ENCODE data around the gene SASH1. TPM values are rescaled to one million over a fixed set of nuclear protein-coding genes. Genes with fewer than 3 reads are reported as not detected.
A peak's percentile ranks its signal among the peaks of the same experiment; 100 is the strongest.

SASH1 gene
- total RNA-seq, 1 donor: 71.7 TPM

GRCh38 chr6:148502083-148502772 lies 159.6 kb downstream of the SASH1 start:
- Histone ChIP-seq H3K36me3 (ENCODE audit: insufficient read depth, low read length) (no peaks in the 10 kb centered on the region), H3K27ac (ENCODE audit: low read depth, low read length) (peak overlapping the region; percentile 99), H3K4me3 (ENCODE audit: insufficient read depth, low read length) (peak overlapping the region; percentile 31), H3K4me1 (ENCODE audit: insufficient read depth, low read length) (peaks cover 56% of the 10 kb centered on the region), H3K79me2 (ENCODE audit: insufficient read depth, low read length) (peaks cover 20% of the 10 kb centered on the region), H3K4me2 (ENCODE audit: insufficient read depth, low read length) (peak overlapping the region; percentile 77), H4K20me1 (ENCODE audit: insufficient read depth, low read length) (no peaks in the 10 kb centered on the region), H3K9me3 (ENCODE audit: low read depth, low read length) (no peaks in the 10 kb centered on the region), H3K27me3 (ENCODE audit: insufficient read depth, low read length) (no peaks in the 10 kb centered on the region), H2AFZ (ENCODE audit: low read length) (no peak overlapping the region)
- no peak for DNase-seq (ENCODE audit: insufficient read length, low spot score, missing footprints)
- TF ChIP-seq, protein P1, sequence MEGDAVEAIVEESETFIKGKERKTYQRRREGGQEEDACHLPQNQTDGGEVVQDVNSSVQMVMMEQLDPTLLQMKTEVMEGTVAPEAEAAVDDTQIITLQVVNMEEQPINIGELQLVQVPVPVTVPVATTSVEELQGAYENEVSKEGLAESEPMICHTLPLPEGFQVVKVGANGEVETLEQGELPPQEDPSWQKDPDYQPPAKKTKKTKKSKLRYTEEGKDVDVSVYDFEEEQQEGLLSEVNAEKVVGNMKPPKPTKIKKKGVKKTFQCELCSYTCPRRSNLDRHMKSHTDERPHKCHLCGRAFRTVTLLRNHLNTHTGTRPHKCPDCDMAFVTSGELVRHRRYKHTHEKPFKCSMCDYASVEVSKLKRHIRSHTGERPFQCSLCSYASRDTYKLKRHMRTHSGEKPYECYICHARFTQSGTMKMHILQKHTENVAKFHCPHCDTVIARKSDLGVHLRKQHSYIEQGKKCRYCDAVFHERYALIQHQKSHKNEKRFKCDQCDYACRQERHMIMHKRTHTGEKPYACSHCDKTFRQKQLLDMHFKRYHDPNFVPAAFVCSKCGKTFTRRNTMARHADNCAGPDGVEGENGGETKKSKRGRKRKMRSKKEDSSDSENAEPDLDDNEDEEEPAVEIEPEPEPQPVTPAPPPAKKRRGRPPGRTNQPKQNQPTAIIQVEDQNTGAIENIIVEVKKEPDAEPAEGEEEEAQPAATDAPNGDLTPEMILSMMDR (IDR thresholded peaks at IDR 0.05; ENCODE audit: extremely low read depth, low read depth, low read length): no peak

- Histone ChIP-seq H3K27ac (ENCODE audit: low read depth, low read length) (peak overlapping the region; percentile 99), H3K79me2 (ENCODE audit: insufficient read depth, low read length) (peaks cover 25% of the 10 kb centered on the region), H3K4me3 (ENCODE audit: insufficient read depth, low read length) (no peak overlapping the region), H3K4me2 (ENCODE audit: insufficient read depth, low read length) (peak overlapping the region; percentile 77), H3K9me3 (ENCODE audit: low read depth, low read length) (no peaks in the 10 kb centered on the region), H2AFZ (ENCODE audit: low read length) (no peak overlapping the region), H3K36me3 (ENCODE audit: insufficient read depth, low read length) (no peaks in the 10 kb centered on the region), H3K4me1 (ENCODE audit: insufficient read depth, low read length) (peaks cover 56% of the 10 kb centered on the region), H3K27me3 (ENCODE audit: insufficient read depth, low read length) (no peaks in the 10 kb centered on the region), H4K20me1 (ENCODE audit: insufficient read depth, low read length) (no peaks in the 10 kb centered on the region)
- TF ChIP-seq, protein P1 (IDR thresholded peaks at IDR 0.05; ENCODE audit: extremely low read depth, low read depth, low read length): no peak
- no peak for DNase-seq (ENCODE audit: insufficient read length, low spot score, missing footprints)
These were observed 160.1 kb downstream of the SASH1 start for GRCh38 chr6:148502773-148503135.

GRCh38 chr6:148503703-148504102 lies 161.1 kb downstream of the SASH1 start:
- TF ChIP-seq, protein P1 (IDR thresholded peaks at IDR 0.05; ENCODE audit: extremely low read depth, low read depth, low read length): no peak
- Histone ChIP-seq H2AFZ (ENCODE audit: low read length) (no peak overlapping the region), H3K27me3 (ENCODE audit: insufficient read depth, low read length) (no peaks in the 10 kb centered on the region), H3K79me2 (ENCODE audit: insufficient read depth, low read length) (peaks cover 26% of the 10 kb centered on the region), H3K36me3 (ENCODE audit: insufficient read depth, low read length) (no peaks in the 10 kb centered on the region), H3K4me1 (ENCODE audit: insufficient read depth, low read length) (peaks cover 58% of the 10 kb centered on the region), H3K4me3 (ENCODE audit: insufficient read depth, low read length) (no peak overlapping the region), H4K20me1 (ENCODE audit: insufficient read depth, low read length) (no peaks in the 10 kb centered on the region), H3K9me3 (ENCODE audit: low read depth, low read length) (no peaks in the 10 kb centered on the region), H3K27ac (ENCODE audit: low read depth, low read length) (peak overlapping the region; percentile 99), H3K4me2 (ENCODE audit: insufficient read depth, low read length) (no peak overlapping the region)
- DNase-seq (ENCODE audit: insufficient read length, low spot score, missing footprints): no peak

GRCh38 chr6:148507774-148508173 lies 165.1 kb downstream of the SASH1 start:
- H3K9me3 ChIP-seq (ENCODE audit: low read depth, low read length): no peaks in the 10 kb centered on the region
- no peaks in the 10 kb centered on the region for H4K20me1 ChIP-seq (ENCODE audit: insufficient read depth, low read length)
- peaks cover 51% of the 10 kb centered on the region for H3K79me2 ChIP-seq (ENCODE audit: insufficient read depth, low read length)
- H3K36me3 ChIP-seq (ENCODE audit: insufficient read depth, low read length): no peaks in the 10 kb centered on the region
- TF ChIP-seq, protein P1 (IDR thresholded peaks at IDR 0.05; ENCODE audit: extremely low read depth, low read depth, low read length): no peak
- no peak overlapping the region for H2AFZ ChIP-seq (ENCODE audit: low read length)
- no peak for DNase-seq (ENCODE audit: insufficient read length, low spot score, missing footprints)
- no peaks in the 10 kb centered on the region for H3K27me3 ChIP-seq (ENCODE audit: insufficient read depth, low read length)
- peak overlapping the region; percentile 86 for H3K4me2 ChIP-seq (ENCODE audit: insufficient read depth, low read length)
- peak overlapping the region; percentile 99 for H3K27ac ChIP-seq (ENCODE audit: low read depth, low read length)
- H3K4me3 ChIP-seq (ENCODE audit: insufficient read depth, low read length): peak overlapping the region; percentile 75
- H3K4me1 ChIP-seq (ENCODE audit: insufficient read depth, low read length): peaks cover 36% of the 10 kb centered on the region

Measured in osteoblast (primary cell).